ENCODE measurements around the gene SBNO2. TPM values are rescaled to one million over a fixed set of nuclear protein-coding genes. Genes with fewer than 3 reads are reported as not detected.
A peak's percentile ranks its signal among the peaks of the same experiment; 100 is the strongest.

Gene SBNO2
- total RNA-seq, 4 donors from 2014 or later = 14.9 to 67.2 (median 20.9) TPM

DNA sequence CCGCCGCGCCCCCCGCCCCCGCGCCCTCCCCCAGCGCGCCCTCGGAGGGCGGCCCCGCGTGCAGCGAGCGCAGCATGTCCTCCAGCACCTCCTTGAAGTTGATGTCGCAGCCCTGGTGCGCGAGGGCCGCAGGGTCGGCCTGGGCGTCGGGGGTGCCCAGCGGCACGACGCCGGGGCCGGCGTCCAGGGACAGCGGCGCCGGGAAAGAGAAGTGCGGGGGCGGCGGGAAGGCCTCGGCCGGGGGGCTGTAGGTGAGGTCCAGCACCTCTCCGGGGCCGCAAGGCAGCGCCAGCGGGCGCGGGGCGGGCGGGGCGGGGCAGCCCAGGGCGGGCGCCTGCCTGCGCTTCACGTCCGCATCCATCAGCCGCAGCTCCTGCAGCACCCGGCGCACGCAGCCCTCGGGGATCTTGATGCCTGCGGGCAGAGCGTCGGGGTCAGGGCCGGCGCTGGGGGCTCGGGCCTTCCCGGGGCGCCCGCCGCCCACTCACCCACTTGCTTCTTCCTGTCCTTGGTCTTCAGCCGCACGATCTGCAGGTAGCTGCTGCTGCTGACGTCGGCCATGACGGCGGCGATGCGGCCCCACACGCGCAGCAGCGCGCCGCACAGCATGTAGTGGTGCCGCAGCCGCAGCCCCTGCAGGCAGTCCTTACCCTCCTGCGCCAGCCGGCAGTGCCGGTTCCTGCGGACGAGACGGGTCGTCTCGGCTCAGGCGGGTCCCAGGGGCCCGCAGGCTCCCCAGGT is 65.6 kb downstream of the SBNO2 start:
- no peak overlapping the region for H3K4me3 ChIP-seq
- WGBS, 2 donors (ENCODE audit: low coverage in 1 of 2) = 89% methylated on average over 10 of the region's 89 CpGs; no CpG with 5 or more reads in 1 of the 2 donors
- H3K9me3 ChIP-seq = no peaks in the 10 kb centered on the region
- peaks cover 0 to 54% (median 25%) of the 10 kb centered on the region in 3 donors for H3K4me1 ChIP-seq
- no peak overlapping the region for H3K27ac ChIP-seq
- H3K36me3 ChIP-seq = peaks cover 0 to 77% of the 10 kb centered on the region in 2 donors
- TF ChIP-seq POLR2AphosphoS5 (IDR thresholded peaks at IDR 0.05) (no peak), POLR2A (IDR thresholded peaks at IDR 0.05) (no peak), EP300 (IDR thresholded peaks at IDR 0.05) (no peak)
- TF ChIP-seq, protein P1, sequence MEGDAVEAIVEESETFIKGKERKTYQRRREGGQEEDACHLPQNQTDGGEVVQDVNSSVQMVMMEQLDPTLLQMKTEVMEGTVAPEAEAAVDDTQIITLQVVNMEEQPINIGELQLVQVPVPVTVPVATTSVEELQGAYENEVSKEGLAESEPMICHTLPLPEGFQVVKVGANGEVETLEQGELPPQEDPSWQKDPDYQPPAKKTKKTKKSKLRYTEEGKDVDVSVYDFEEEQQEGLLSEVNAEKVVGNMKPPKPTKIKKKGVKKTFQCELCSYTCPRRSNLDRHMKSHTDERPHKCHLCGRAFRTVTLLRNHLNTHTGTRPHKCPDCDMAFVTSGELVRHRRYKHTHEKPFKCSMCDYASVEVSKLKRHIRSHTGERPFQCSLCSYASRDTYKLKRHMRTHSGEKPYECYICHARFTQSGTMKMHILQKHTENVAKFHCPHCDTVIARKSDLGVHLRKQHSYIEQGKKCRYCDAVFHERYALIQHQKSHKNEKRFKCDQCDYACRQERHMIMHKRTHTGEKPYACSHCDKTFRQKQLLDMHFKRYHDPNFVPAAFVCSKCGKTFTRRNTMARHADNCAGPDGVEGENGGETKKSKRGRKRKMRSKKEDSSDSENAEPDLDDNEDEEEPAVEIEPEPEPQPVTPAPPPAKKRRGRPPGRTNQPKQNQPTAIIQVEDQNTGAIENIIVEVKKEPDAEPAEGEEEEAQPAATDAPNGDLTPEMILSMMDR (IDR thresholded peaks at IDR 0.05) = no peak
- H3K27me3 ChIP-seq = no peaks in the 10 kb centered on the region
- no peak for ATAC-seq

DNA sequence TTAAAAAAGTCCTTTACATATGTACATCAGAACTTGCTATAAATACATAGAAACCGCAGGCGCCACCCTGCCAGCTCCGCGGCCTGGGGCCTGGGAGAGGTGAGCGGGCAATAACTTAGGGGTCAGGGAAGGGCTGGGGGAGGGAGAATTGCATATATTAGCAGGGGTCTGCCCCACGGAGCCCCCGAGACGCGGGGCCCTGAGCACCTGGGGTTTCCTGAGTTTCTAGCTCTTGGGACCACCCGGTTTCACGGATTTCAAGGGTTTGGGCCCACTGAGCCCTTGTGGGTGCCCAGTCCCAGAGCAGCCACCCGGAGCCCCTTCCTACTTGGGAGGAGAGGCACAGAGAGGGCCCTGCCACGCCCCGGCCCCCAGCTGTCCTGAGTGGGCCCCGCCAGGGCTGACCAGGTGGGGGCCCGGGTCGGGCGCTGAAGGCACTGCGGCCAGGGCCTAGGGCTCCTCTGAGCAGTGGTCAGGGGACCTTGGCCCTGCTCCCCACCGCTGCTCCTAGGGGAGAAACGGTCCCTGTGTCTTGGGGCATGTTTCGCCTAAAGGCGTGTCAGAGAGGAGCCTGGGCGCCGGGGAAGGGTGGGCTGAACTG is 66.3 kb downstream of the SBNO2 start:
- no peak for ATAC-seq
- peaks cover 0 to 74% of the 10 kb centered on the region in 2 donors for H3K36me3 ChIP-seq
- H3K9me3 ChIP-seq = no peaks in the 10 kb centered on the region
- TF ChIP-seq, protein P1 (IDR thresholded peaks at IDR 0.05) = no peak
- TF ChIP-seq POLR2AphosphoS5 (IDR thresholded peaks at IDR 0.05) = peak; percentile 21
- H3K4me3 ChIP-seq = no peak overlapping the region
- H3K27ac ChIP-seq = no peak overlapping the region
- WGBS, 2 donors (ENCODE audit: low coverage in 1 of 2) = 90% methylated on average over 2 to 5 of the region's 25 CpGs
- H3K4me1 ChIP-seq = peaks cover 0 to 54% (median 26%) of the 10 kb centered on the region in 3 donors
- H3K27me3 ChIP-seq = no peaks in the 10 kb centered on the region

DNA sequence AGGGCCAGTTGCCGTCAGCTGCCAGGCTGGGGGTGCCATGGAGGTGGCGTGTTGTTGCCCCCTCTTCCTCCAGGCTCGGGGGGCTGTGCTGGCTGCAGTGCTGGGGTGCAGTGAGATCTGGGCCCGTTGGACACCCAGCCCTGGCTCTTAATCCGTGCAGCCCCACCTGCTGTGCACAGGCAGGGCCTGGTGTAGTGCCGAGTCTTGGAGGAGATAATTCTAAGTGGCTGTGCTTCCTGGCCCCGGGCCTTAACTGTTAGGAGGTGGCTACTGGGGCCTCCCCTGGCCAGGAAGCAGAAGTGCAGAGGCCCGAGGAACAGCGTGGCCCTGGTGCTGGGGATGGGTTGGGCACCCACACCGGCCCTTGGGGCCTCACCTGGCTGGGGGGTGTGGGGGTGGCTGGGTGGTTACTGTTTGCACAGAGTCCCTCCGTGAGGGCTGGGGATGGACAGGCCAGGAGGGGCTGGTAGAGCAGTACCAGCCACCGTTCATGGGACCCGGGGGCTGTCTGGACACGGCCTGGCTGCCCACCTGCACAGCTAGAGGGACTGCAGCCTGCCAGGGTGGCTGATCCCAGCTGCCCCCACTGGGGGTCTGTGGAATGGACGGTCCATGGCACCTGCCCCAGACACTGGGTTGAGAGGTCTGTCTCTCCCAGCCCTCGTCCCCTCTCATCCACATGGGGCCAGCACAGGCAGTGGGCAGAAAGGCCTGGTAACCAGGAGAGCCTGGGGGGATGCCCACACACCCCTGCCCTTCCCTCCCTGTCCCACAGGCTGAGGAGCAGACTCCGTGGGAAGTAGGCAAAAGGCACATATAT is 67.0 kb downstream of the SBNO2 start:
- ATAC-seq = no peak
- peaks cover 0 to 54% (median 26%) of the 10 kb centered on the region in 3 donors for H3K4me1 ChIP-seq
- WGBS, 2 donors (ENCODE audit: low coverage in 1 of 2) = no CpG with 5 or more reads among the region's 17 CpGs
- peak overlapping the region in 3 of 4 donors; percentile 8 to 98 (median 15) for H3K27ac ChIP-seq
- no peak overlapping the region for H3K4me3 ChIP-seq
- TF ChIP-seq, protein P1 (IDR thresholded peaks at IDR 0.05) = peak in 1 of 4 experiments; percentile 4
- TF ChIP-seq POLR2A (IDR thresholded peaks at IDR 0.05) (no peak), EP300 (IDR thresholded peaks at IDR 0.05) (no peak), POLR2AphosphoS5 (IDR thresholded peaks at IDR 0.05) (no peak)
- peaks cover 0 to 67% of the 10 kb centered on the region in 2 donors for H3K36me3 ChIP-seq
- H3K9me3 ChIP-seq = no peaks in the 10 kb centered on the region
- no peaks in the 10 kb centered on the region for H3K27me3 ChIP-seq

DNA sequence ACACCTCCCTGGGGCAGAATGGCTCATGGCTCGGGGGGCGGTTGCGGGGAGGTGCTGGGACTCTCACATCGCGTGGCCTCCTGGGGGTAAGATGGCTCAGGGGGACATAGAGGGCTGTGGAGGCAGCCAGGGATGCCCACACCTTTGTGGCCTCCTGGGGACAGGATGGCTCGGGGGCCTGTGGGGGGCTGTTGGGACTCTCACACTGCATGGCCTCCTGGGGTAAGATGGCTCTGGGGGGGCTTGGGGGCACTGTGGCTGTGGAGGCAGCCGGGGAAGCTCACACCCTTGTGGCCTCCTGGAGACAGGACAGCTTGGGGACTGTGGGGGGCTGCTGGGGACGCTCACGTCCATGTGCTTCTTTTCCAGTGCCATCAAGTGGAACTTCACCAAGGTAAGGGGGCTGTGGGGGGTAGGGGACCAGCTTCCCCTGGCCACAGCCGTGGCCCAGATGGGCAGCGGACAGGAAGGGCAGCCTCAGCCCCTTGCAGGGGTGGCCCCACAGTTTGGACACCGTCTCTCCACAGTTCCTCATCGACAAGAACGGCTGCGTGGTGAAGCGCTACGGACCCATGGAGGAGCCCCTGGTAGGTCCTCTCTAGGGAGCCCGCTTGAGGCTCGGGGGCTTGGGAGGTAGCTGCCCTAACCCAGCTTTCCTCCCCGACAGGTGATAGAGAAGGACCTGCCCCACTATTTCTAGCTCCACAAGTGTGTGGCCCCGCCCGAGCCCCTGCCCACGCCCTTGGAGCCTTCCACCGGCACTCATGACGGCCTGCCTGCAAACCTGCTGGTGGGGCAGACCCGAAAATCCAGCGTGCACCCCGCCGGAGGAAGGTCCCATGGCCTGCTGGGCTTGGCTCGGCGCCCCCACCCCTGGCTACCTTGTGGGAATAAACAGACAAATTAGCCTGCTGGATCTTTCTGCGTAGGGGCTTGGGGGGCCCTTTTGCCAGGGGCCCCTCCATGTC is 67.9 kb downstream of the SBNO2 start:
- WGBS, 2 donors (ENCODE audit: low coverage in 1 of 2) = 80 to 88% methylated on average over 2 to 5 of the region's 32 CpGs

More for the DNA sequence above, 67.9 kb downstream of the SBNO2 start:
- Histone ChIP-seq H3K4me1 (peaks cover 0 to 57% (median 35%) of the 10 kb centered on the region in 3 donors), H3K27me3 (no peaks in the 10 kb centered on the region), H3K9me3 (no peaks in the 10 kb centered on the region), H3K27ac (peak overlapping the region in 3 of 4 donors; percentile 98), H3K36me3 (peaks cover 0 to 58% of the 10 kb centered on the region in 2 donors), H3K4me3 (peak overlapping the region in 1 of 2 donors; percentile 75)
- no peak for TF ChIP-seq POLR2AphosphoS5 (IDR thresholded peaks at IDR 0.05)
- TF ChIP-seq, protein P1 (IDR thresholded peaks at IDR 0.05) = peak in 1 of 4 experiments; percentile 4
- ATAC-seq = no peak

All from gastroesophageal sphincter (tissue), 4 donors.